HG03520 (cell line): ENCODE results near the gene APBB1IP.
"Not testable (repeated sequence)": the region's sequence is repeated elsewhere in the genome, so short reads cannot be mapped to it uniquely, and the experiment has no call there.

ENCODE experiments used
- ATAC-seq: cut with Tn5 transposase; IDR thresholded peaks from one replicate; pipeline ENCODE4 v1.9.1; 2021; ENCODE audit warnings: mild to moderate bottlenecking, moderate library complexity; ENCODE audit not compliant: unreplicated experiment

Gene APBB1IP, protein sequence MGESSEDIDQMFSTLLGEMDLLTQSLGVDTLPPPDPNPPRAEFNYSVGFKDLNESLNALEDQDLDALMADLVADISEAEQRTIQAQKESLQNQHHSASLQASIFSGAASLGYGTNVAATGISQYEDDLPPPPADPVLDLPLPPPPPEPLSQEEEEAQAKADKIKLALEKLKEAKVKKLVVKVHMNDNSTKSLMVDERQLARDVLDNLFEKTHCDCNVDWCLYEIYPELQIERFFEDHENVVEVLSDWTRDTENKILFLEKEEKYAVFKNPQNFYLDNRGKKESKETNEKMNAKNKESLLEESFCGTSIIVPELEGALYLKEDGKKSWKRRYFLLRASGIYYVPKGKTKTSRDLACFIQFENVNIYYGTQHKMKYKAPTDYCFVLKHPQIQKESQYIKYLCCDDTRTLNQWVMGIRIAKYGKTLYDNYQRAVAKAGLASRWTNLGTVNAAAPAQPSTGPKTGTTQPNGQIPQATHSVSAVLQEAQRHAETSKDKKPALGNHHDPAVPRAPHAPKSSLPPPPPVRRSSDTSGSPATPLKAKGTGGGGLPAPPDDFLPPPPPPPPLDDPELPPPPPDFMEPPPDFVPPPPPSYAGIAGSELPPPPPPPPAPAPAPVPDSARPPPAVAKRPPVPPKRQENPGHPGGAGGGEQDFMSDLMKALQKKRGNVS

DNA sequence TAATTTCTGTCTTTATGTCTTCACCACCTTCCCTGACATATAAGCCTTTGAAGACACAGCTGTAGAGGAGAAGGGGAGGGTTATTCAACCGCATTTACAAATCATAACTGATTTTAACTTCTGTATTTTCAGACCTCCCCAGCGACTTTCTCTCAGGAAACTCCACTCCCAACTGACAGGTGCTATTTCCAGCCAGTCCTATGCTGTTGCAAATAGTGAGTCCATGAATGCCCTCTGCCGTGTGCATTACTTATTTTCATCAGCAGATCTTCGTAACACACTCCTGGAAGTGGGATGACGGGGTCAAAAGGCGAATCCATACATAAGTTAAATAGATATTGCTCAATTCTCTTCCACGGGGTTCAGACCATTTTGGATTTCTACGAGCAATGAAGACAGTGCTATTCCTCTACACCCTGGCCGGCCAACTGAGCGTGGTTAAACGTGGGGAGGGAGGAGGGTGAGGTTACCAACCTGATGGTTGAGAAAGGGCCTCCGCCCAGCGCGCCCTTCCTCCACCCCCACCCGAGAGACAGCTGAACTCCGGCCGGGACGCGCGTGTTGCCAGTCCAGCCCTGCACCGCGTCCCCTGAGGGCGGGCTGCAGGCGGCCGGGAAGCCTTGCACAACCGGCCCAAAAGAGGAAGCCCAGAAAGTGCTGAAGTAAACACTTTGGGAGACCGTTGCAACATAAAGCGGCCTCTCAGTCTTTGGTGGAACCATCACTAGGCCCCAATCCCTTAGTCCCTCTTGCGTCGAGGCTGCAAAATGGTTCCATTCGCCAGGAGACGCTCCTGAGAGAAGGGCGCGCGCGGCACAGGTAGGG lies at the start of gene APBB1IP:
Gene APBB1IP (plus strand): TSS at position 705 of the 825 bp plus-strand sequence. CDS start 53,986 bp downstream, outside the sequence.
- ATAC-seq: peak; percentile 42

DNA sequence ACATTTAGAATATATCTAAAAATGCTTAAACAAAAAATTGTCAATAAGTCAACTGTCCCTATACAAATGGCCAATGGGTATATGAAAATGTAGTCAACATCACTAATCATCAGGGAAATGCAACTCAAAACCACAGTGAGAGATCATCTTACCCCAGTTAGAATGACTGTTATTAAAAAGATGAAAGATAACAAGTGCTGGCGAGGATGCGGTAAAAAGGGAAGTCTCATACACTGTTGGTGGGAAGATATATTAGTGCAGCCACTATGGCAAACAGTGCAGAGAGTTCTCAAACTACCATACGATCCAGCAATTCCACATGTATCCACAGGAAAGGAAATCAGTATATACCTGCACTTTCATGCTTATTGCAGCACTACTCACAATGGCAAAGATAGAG lies 48.6 kb upstream of the APBB1IP start:
- ATAC-seq: no peak

DNA sequence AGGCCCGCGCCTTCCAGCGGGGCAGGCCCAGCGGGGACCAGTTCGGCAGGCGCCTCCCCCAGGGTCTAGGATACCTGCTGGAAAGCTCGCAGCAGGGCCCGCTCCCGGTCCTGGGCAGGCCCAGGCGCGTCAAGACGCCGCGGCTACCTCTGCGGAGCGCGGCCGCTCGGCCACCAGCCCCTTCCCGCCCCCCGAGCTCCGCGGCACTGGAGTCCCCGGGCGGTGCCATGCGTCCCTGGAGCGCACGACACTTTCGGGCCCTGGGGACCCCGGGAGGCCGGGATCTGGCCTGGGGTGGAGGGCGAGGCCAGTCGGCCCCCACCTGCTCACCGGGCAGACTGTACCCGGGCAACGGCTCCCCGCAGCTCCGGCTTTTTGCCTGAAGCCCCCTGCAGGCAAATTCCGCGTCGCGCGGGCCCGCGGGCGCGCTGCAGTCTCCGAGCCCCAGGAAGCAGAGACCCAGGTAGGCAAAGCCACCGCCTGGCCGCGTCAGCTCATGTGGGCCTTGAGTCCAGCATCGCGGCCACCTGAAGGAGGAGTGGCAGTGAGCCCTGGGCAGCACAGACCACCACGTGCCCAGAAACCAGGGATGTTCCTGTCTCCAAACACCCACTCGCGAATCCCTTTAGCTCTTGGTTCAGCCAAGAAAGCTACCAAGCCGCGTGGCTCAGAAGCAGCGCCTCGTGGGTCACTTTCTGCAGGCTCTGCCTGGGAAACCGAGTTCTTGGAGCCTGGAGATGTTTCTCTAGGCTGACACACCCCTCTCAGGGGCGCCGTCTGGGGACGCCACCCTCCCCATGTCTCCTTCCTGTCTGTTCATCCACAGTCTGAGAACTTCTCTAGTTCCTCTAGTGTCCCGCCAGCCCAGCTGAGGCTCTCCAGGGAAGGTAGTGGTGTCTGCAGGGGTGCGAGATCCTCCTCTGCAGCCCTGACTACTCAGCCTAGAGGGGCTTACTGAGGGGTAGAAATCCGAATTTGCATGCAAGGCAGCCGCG lies 46.1 kb upstream of the APBB1IP start:
- ATAC-seq: no peak

DNA sequence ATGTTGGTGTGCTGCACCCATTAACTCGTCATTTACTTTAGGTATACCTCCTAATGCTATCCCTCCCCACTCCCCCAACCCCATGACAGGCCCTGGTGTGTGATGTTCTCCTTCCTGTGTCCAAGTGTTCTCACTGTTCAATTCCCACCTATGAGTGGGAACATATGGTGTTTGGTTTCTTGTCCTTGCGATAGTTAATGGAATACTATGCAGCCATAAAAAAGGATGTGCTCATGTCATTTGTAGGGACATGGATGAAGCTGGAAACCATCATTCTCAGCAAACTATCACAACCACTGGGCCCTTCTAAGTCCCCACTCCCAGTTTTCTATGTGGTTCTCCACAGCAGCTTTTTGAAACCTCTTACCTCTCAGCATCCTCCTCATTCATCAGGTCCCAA lies 39.8 kb upstream of the APBB1IP start:
- not testable (repeated sequence) for ATAC-seq

DNA sequence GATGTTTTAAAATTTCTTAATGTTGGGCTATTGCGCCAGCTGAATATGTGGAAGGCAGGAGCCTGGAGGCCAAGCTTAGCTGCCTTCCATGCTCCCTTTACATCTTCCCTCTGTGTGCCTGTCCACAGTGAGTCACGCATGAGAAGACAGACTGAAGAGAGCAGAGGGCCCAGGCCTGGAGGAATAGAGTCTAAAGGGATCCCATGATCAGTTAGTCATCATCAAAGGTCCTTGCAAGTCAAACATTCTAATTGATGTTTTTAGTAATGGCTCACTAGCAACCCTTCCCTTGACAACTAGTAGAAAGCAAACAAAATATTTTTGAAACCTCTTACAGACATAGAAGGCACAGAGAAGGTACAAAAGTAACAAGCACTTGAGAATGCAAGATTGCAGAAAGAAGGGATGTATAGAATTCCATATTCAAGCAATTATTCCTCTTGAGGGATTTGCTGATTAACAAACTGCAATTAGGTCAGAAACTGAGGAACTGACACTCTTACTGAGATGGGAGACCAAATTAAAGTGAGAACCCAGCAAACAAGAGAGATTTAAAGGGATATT lies 30.7 kb upstream of the APBB1IP start:
- no peak for ATAC-seq

GRCh38 chr10:26408858-26409494 lies 29.2 kb upstream of the APBB1IP start:
- ATAC-seq: no peak

DNA sequence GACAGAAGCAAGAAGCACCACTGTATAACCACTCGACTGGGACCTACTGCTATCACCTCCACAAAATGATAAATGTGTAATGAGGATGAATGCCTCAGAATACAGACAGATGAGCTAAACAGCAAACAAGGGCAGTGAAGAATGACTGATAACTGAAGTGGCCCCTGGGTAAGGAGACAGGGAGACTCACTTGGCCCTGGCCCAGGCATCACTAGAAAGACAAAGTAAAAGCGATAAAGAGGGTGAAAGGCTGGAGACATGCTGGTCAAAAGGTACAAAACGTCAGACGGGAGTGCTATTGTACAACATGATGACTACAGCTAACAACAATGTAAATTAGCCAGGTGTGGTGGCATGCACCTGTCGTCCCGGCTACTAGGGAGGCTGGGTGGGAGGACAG lies 27.8 kb upstream of the APBB1IP start:
- ATAC-seq: no peak

- no peak for ATAC-seq
Measured at GRCh38 chr10:26412932-26413331, 25.2 kb upstream of the APBB1IP start.

DNA sequence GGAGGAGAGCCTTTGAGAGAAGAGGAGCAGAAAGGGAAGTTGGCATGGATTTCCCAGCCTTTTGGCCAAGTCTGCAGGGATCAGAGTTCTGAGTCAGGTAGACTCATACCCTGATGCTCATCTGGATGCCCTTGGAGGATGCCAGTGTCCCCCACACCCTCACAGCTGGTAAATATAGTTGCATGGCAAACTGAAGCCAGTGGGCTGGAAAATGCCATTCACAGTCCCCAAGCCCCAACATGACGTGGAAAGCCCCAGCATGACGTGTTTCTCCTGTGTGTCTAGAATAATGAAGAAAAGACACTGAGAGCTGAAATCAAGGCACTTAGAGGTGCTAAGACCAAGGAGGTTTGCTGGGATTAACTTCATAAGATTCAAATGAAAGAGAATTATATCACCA lies 24.8 kb upstream of the APBB1IP start:
- no peak for ATAC-seq

GRCh38 chr10:26417136-26417535 lies 21.0 kb upstream of the APBB1IP start:
- no peak for ATAC-seq

GRCh38 chr10:26422977-26423376 lies 15.2 kb upstream of the APBB1IP start:
- no peak for ATAC-seq

DNA sequence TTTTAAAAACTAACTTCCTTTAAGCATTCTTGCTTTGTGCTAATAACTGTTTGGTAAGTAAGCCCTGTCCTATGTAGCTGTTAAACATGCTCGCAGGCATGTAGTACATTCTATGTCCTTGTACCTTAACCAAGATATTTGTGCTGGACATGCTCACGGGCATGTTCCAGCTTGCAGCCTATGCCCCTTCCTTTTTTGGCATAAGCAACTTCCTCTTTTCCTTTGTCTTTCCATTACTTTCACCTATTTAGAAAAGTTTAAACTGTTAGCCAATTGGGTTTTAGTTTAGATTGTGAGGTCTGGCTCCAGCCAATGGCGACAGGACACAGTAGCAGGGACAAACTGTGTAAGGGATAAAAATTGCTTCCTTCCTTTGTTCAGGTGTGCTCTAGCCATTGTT lies 14.4 kb upstream of the APBB1IP start:
- no peak for ATAC-seq

DNA sequence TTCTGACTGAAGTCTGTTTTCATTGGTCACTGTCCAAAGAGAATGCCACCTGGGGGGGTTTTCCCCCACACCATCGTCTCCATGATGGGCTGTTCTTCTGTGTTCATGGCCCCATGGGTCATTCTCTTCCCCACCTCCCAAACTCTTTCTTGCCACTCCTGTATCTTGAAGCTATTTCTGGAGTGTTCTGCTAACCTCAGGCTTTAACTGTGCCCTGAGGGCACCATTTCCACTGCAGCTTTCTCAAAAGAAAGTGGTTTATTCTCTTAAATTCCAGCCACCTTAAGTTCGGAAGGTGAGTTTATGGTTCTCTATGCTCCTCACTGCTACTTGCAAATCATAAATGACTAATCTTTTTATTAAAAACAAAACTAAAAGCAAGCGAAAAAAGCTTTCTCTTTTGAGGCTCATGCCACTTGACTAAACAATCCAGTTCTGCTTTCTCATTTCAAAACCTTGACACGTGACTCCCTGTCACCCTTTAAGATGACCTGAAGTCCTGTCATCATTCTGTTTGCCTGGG lies 7.4 kb upstream of the APBB1IP start:
- peak; percentile 86 for ATAC-seq

DNA sequence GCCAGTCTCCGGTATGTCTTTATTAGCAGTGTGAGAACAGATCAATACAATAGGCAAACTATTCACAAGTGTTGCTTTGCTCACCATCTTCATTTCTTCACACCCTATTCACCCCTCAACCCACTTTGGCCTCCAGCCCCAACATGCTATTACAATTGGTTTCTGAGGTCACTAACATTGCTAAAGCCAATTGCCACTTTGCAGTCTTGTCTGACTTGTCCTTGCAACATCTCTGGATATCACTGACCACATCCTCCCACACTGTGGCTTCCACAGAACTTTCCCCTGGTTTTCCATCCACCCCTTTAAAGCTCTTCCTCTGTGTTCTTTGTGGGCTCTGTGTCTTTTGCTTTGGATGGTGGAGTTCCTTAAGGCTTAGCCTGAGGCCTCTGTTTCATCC lies 5.2 kb upstream of the APBB1IP start:
- no peak for ATAC-seq

- no peak for ATAC-seq
Measured at GRCh38 chr10:26435852-26436251, 2.3 kb upstream of the APBB1IP start.

GRCh38 chr10:26436848-26437247 lies 1.3 kb upstream of the APBB1IP start:
- no peak for ATAC-seq

GRCh38 chr10:26438534-26439341 lies 597 bp downstream of the APBB1IP start:
- ATAC-seq: peak; percentile 53

DNA sequence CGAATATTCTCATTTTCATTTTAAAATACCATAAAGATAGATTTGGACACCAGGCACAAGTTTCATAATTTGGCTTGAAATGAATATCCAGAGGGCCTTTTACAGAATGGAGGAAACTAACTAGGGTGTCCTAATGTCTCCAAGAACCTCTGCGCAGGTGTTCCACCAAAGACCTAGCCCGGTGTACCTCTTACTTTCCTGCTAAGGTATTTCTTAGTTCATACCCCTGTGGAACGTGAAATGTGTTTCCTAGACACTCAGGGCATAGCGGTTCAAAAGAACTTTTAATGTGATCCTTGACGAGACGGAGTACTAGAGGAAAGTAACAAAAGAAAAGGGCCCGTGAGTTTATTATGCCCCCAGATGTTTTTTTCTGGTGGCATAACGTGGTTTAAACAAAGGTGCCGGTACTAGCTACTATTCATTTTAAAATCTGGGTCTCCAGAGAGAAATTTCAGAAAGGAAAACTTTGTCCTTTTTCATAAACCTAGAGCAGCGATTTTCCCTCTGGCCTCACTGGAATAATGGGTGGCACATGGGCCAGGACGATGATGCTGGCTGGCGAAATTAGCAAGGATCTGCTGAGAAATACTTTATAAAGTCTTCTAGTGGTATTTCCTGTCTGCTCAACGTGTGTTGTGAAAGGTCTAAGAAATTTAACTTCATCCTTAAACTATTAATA lies 1.4 kb downstream of the APBB1IP start:
- no peak for ATAC-seq
